Measurements from ENCODE around the gene OR8D2. TPM values are rescaled to one million over a fixed set of nuclear protein-coding genes. Genes with fewer than 3 reads are reported as not detected.

Gene OR8D2
- total RNA-seq = not detected in 2 replicates

DNA sequence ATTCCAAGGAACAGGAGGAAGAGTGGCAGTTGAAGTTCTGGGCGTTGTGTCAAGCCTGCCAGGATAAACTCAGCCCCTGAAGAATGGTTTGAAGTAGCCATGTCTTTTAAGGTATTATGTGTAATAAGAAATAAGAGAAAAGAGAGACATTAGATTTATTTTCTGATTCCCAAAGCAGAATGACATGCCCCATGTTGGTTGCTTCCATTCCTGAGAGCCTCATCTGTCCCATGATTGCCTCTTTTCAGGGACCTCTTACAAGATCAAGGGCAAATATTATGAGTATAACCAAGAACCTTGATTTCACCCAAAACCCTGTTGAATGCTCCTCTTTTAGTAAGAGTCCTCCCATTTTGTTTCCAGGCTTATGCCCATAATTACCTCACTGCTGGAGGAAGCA lies at the start of gene OR8D2:
Gene OR8D2, minus strand, starts transcription at position 101 of the 400 bp plus-strand sequence. Its CDS starts 0 bp downstream, at position 101.

DNA sequence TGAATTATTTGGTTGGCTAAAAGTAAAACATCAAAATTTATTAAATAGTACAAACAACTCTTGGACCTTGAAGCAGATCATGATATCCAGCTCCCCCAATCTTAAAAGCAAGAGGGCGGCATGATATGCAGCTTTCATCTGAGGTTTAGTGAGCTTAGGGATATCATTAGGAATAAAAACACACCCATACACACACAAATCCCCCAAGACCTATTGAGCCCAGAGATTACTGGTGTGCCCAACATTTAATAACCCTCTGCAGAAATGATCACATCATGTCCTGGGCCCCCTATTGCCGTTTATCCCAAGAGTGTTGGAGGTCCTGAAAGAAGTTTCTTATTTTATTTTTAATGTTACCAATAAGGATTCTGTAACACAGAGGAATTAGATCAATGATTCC lies 6.1 kb downstream of the OR8D2 start, which contains the start of gene OR8D1:
Gene OR8D1, minus strand, starts transcription at position 101 of the 400 bp plus-strand sequence. CDS start 3,183 bp downstream, outside the sequence.

Other genes starting within 250 kb of the OR8D2 start
- gene VWA5A, start 204.7 kb downstream of the OR8D2 start, total RNA-seq = 13.1 and 13.2 TPM in 2 replicates
- not detected in 2 replicates for gene OR10D3, start 136.9 kb downstream of the OR8D2 start, total RNA-seq
- not detected in 2 replicates for gene OR8G1, start 79.1 kb downstream of the OR8D2 start, total RNA-seq
- gene OR8G5, start 63.8 kb downstream of the OR8D2 start, total RNA-seq = not detected in 2 replicates
- gene OR8D1, start 6.2 kb downstream of the OR8D2 start, total RNA-seq = not detected in 2 replicates
- gene OR8B2, start 64.3 kb upstream of the OR8D2 start, total RNA-seq = not detected in 2 replicates
- not detected in 2 replicates for gene OR8B3, start 78.8 kb upstream of the OR8D2 start, total RNA-seq
- gene OR8B4, start 104.7 kb upstream of the OR8D2 start, total RNA-seq = not detected in 2 replicates
- gene OR8B8, start 125.5 kb upstream of the OR8D2 start, total RNA-seq = not detected in 2 replicates
- gene OR8B12, start 223.5 kb upstream of the OR8D2 start, total RNA-seq = not detected in 2 replicates
- gene OR8A1, start 249.8 kb upstream of the OR8D2 start, total RNA-seq = not detected in 2 replicates